HG03159 (cell line): ENCODE data around the gene CCL1.
"Not testable (repeated sequence)": the region's sequence is repeated elsewhere in the genome, so short reads cannot be mapped to it uniquely, and the experiment has no call there.

Experiments used
- ATAC-seq: cut with Tn5 transposase; IDR thresholded peaks from one replicate; pipeline ENCODE4 v1.9.1; 2021; ENCODE audit warnings: mild to moderate bottlenecking, moderate library complexity; ENCODE audit not compliant: unreplicated experiment

CCL1 gene

GRCh38 chr17:34361478-34362061 lies 1.5 kb downstream of the CCL1 start:
- ATAC-seq: no peak

- ATAC-seq: no peak
Observed at GRCh38 chr17:34360601-34361270, 2.3 kb downstream of the CCL1 start.

- ATAC-seq: no peak
Observed at GRCh38 chr17:34358631-34359030, 4.4 kb downstream of the CCL1 start.

GRCh38 chr17:34357398-34357797 lies 5.6 kb downstream of the CCL1 start:
- ATAC-seq: no peak

- ATAC-seq: no peak
Observed at GRCh38 chr17:34356194-34356593, 6.8 kb downstream of the CCL1 start, which contains the start of gene CCL13. Gene CCL13, plus strand, starts transcription at chr17:34356480. Its CDS starts 47 bp downstream, at chr17:34356527.

GRCh38 chr17:34354637-34355036 lies 8.4 kb downstream of the CCL1 start:
- no peak for ATAC-seq

- no peak for ATAC-seq
Observed at GRCh38 chr17:34352191-34352590, 10.8 kb downstream of the CCL1 start.

- ATAC-seq: no peak
Observed at GRCh38 chr17:34351096-34351495, 11.9 kb downstream of the CCL1 start.

- no peak for ATAC-seq
Observed at GRCh38 chr17:34349751-34350150, 13.3 kb downstream of the CCL1 start.

GRCh38 chr17:34347063-34347462 lies 16.0 kb downstream of the CCL1 start:
- ATAC-seq: no peak

- ATAC-seq: no peak
Observed at GRCh38 chr17:34341916-34342315, 21.1 kb downstream of the CCL1 start.

- ATAC-seq: no peak
Observed at GRCh38 chr17:34339138-34339770, 23.8 kb downstream of the CCL1 start.

- no peak for ATAC-seq
Observed at GRCh38 chr17:34337701-34338100, 25.3 kb downstream of the CCL1 start.

GRCh38 chr17:34327580-34327979 lies 35.5 kb downstream of the CCL1 start:
- ATAC-seq: not testable (repeated sequence)

GRCh38 chr17:34321964-34322363 lies 41.1 kb downstream of the CCL1 start:
- ATAC-seq: no peak

GRCh38 chr17:34319039-34319483 lies 44.0 kb downstream of the CCL1 start, which contains the start of gene CCL8:
Gene CCL8, plus strand, starts transcription at chr17:34319435. Its CDS starts 67 bp downstream, at chr17:34319502.
- no peak for ATAC-seq

- ATAC-seq: no peak
Observed at GRCh38 chr17:34318474-34318873, 44.6 kb downstream of the CCL1 start.

GRCh38 chr17:34314279-34314678 lies 48.8 kb downstream of the CCL1 start:
- ATAC-seq: no peak

- no peak for ATAC-seq
Observed at GRCh38 chr17:34313164-34313563, 49.9 kb downstream of the CCL1 start.

- ATAC-seq: no peak
Observed at GRCh38 chr17:34312080-34312479, 51.0 kb downstream of the CCL1 start.

- ATAC-seq: no peak
Observed at GRCh38 chr17:34311291-34311690, 51.7 kb downstream of the CCL1 start.
